Keratinocyte (primary cell): Measurements from ENCODE around the gene CHAC1. TPM values are rescaled to one million over a fixed set of nuclear protein-coding genes. Genes with fewer than 3 reads are reported as not detected.

Experiments
- DNase-seq: peaks from one replicate; pipeline ENCODE4 v3.0.0-alpha.2; 2011; ENCODE audit warnings: low read depth, missing footprints, low spot score
- FAIRE-seq: peaks from 2 replicates; lab custom pipeline; 2011; peaks lifted over from hg19 to GRCh38; lab: Jason Lieb, UNC
- H2AFZ ChIP-seq: 2 replicates; pipeline ENCODE4 v1.6.0; 2012; ENCODE audit warnings: low read length, control low read depth, inconsistent platforms; ENCODE audit not compliant: control insufficient read depth
- H3K27ac ChIP-seq: 2 replicates; pipeline ENCODE4 v1.5.1; 2011; ENCODE audit warnings: low read length; ENCODE audit not compliant: control insufficient read depth, insufficient read depth
- H3K27me3 ChIP-seq: 3 replicates; pipeline ENCODE4 v1.6.0; 2011; ENCODE audit warnings: low read length; ENCODE audit not compliant: control insufficient read depth, insufficient read depth; ENCODE audit errors: extremely low read depth
- H3K36me3 ChIP-seq, 2 experiments: 2 replicates in 1 of 2; 3 replicates in 1 of 2; pipeline ENCODE4 v1.5.1; 2011; ENCODE audit warnings: low read length in 2 of 2, mild to moderate bottlenecking in 1 of 2; ENCODE audit not compliant: control insufficient read depth in 2 of 2, insufficient read depth in 2 of 2; ENCODE audit errors: extremely low read depth in 1 of 2
- H3K4me1 ChIP-seq: 3 replicates; pipeline ENCODE4 v1.5.1; 2011; ENCODE audit warnings: low read length; ENCODE audit not compliant: control insufficient read depth, insufficient read depth; ENCODE audit errors: extremely low read depth
- H3K4me2 ChIP-seq: 3 replicates; pipeline ENCODE4 v1.6.0; 2011; ENCODE audit warnings: low read depth, low read length; ENCODE audit not compliant: control insufficient read depth, insufficient read depth; ENCODE audit errors: extremely low read depth
- H3K4me3 ChIP-seq, 3 experiments: fragments of 200-600 bp in 1 of 3; sonication (generic) in 1 of 3; 2 replicates in 2 of 3; 3 replicates in 1 of 3; pipeline ENCODE4 v1.5.1; 2011 to 2016; ENCODE audit warnings: low read length in 3 of 3, mild to moderate bottlenecking in 3 of 3, control low read depth in 2 of 3, inconsistent platforms in 1 of 3, low read depth in 1 of 3, mixed read lengths in 1 of 3, mixed run types in 1 of 3, moderate library complexity in 1 of 3; ENCODE audit not compliant: control insufficient read depth in 2 of 3, insufficient read depth in 2 of 3; ENCODE audit errors: extremely low read depth in 1 of 3
- H3K79me2 ChIP-seq: 2 replicates; pipeline ENCODE4 v1.6.0; 2012; ENCODE audit warnings: low read length; ENCODE audit not compliant: control insufficient read depth, insufficient read depth
- H3K9ac ChIP-seq: 3 replicates; pipeline ENCODE4 v1.6.0; 2011; ENCODE audit warnings: low read length; ENCODE audit not compliant: control insufficient read depth, insufficient read depth; ENCODE audit errors: extremely low read depth
- H3K9me1 ChIP-seq: 3 replicates; pipeline ENCODE4 v1.6.0; 2011; ENCODE audit warnings: low read length; ENCODE audit not compliant: control insufficient read depth, insufficient read depth; ENCODE audit errors: extremely low read depth
- H3K9me3 ChIP-seq: 2 replicates; pipeline ENCODE4 v1.5.1; 2012; ENCODE audit warnings: low read depth, low read length; ENCODE audit not compliant: control insufficient read depth
- H4K20me1 ChIP-seq: 3 replicates; pipeline ENCODE4 v1.6.0; 2011; ENCODE audit warnings: low read length; ENCODE audit not compliant: control insufficient read depth, insufficient read depth; ENCODE audit errors: extremely low read depth
- CTCF ChIP-seq, 3 experiments: IDR thresholded peaks in 1 of 3; conservative IDR thresholded peaks in 1 of 3; optimal IDR thresholded peaks in 1 of 3; 2 replicates in 2 of 3; 3 replicates in 1 of 3; pipeline versions ENCODE3 to v1.5.1; 2011; ENCODE audit warnings: low read length in 3 of 3, mild to moderate bottlenecking in 3 of 3, moderate library complexity in 2 of 3, control low read depth in 1 of 3, inconsistent platforms in 1 of 3; ENCODE audit not compliant: insufficient read depth in 2 of 3; ENCODE audit errors: extremely low read depth in 1 of 3
- EZH2 ChIP-seq: IDR thresholded peaks from one replicate; pipeline ENCODE4 v1.6.1; 2012; ENCODE audit warnings: inconsistent platforms, mild to moderate bottlenecking, low read length, moderate library complexity
- dilution Hi-C: fragments of 300-500 bp; cut with MboI; formaldehyde crosslinking; loops from one replicate; pipeline ENCODE4 v1.7.0; 2020; ENCODE audit warnings: low sequenced_read_pairs; ENCODE audit not compliant: extremely low pct_ligation_motif_present
- polyA plus RNA-seq, 5 experiments: library from polyadenylated mRNA; depleted of rRNA in 3 of 5; stranded (reverse) in 3 of 5; stranded (forward) in 1 of 5; unstranded in 1 of 5; fragments of >200 nt; gene quantifications; 1 replicate in 1 of 5; 2 replicates in 3 of 5; 3 replicates in 1 of 5; pipeline versions ENCODE4 v1.2.1 to v1.2.3, GENCODE V29; 2011 to 2012; ENCODE audit warnings: missing spikeins in 2 of 5, low read depth in 1 of 5, low replicate concordance in 1 of 5

CHAC1 gene
- polyA plus RNA-seq, 1 donor (not counting 4 experiments of a cell fraction or from before 2014, with no cell fraction given) = 6.4 TPM

GRCh38 chr15:40995656-40996055, 42.4 kb downstream of the CHAC1 start:
- no peak overlapping the region for H2AFZ ChIP-seq
- H3K79me2 ChIP-seq = no peaks in the 10 kb centered on the region
- peaks cover 7% of the 10 kb centered on the region for H3K4me1 ChIP-seq
- H3K4me3 ChIP-seq = no peak overlapping the region
- H3K36me3 ChIP-seq = peaks cover 12 to 33% of the 10 kb centered on the region in 2 experiments
- H3K9ac ChIP-seq = no peak overlapping the region
- no peaks in the 10 kb centered on the region for H3K27me3 ChIP-seq
- peaks cover 3% of the 10 kb centered on the region for H3K9me1 ChIP-seq
- DNase-seq (no peak), FAIRE-seq (no peak)
- no peaks in the 10 kb centered on the region for H4K20me1 ChIP-seq
- no peak for TF ChIP-seq CTCF (optimal IDR thresholded peaks at IDR 0.05 in 1 of 3, IDR thresholded peaks at IDR 0.05 in 1 of 3, conservative IDR thresholded peaks at IDR 0.05 in 1 of 3; ENCODE audit: extremely low read depth in 1 of 3, insufficient read depth in 2 of 3, low read length in 3 of 3)
- no peak for TF ChIP-seq EZH2
- no peak overlapping the region for H3K4me2 ChIP-seq
- dilution Hi-C loops = no loop called here
- no peak overlapping the region for H3K27ac ChIP-seq
- no peaks in the 10 kb centered on the region for H3K9me3 ChIP-seq

DNA sequence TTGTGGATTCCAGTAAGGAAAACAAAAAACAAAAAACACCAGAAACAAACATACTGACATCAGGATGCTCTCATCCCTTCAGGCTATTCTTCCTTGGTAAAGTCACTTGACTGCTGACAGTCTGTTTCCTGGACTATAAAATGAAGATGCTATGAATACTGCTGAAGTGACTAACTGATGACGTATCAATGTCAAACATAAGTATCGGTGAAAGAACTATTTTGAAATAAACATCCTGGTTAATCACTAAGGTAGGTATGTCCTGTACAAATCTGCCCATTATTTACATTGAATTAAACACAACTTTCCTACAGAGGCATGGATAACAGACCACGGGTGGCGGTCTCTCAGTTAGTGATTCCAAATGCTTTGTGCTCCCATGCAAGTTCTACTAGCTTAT, 45.9 kb downstream of the CHAC1 start:
- Histone ChIP-seq H3K9me1 (no peaks in the 10 kb centered on the region), H3K4me1 (peaks cover 7% of the 10 kb centered on the region), H3K27me3 (no peaks in the 10 kb centered on the region), H3K79me2 (no peaks in the 10 kb centered on the region), H3K4me3 (no peak overlapping the region), H4K20me1 (no peaks in the 10 kb centered on the region), H3K9me3 (no peaks in the 10 kb centered on the region), H3K27ac (peak overlapping the region; percentile 75), H3K9ac (no peak overlapping the region), H2AFZ (no peak overlapping the region), H3K4me2 (no peak overlapping the region), H3K36me3 (peaks cover 9 to 36% of the 10 kb centered on the region in 2 experiments)
- peak; percentile 75 for DNase-seq
- TF ChIP-seq EZH2 (no peak), CTCF (optimal IDR thresholded peaks at IDR 0.05 in 1 of 3, IDR thresholded peaks at IDR 0.05 in 1 of 3, conservative IDR thresholded peaks at IDR 0.05 in 1 of 3; ENCODE audit: extremely low read depth in 1 of 3, insufficient read depth in 2 of 3, low read length in 3 of 3) (no peak)
- dilution Hi-C loops = no loop called here
- peak; percentile 79 for FAIRE-seq
